Measurements from ENCODE around the gene SPTA1.
"Not testable (repeated sequence)": the region's sequence is repeated elsewhere in the genome, so short reads cannot be mapped to it uniquely, and the experiment has no call there.

SPTA1 gene

DNA sequence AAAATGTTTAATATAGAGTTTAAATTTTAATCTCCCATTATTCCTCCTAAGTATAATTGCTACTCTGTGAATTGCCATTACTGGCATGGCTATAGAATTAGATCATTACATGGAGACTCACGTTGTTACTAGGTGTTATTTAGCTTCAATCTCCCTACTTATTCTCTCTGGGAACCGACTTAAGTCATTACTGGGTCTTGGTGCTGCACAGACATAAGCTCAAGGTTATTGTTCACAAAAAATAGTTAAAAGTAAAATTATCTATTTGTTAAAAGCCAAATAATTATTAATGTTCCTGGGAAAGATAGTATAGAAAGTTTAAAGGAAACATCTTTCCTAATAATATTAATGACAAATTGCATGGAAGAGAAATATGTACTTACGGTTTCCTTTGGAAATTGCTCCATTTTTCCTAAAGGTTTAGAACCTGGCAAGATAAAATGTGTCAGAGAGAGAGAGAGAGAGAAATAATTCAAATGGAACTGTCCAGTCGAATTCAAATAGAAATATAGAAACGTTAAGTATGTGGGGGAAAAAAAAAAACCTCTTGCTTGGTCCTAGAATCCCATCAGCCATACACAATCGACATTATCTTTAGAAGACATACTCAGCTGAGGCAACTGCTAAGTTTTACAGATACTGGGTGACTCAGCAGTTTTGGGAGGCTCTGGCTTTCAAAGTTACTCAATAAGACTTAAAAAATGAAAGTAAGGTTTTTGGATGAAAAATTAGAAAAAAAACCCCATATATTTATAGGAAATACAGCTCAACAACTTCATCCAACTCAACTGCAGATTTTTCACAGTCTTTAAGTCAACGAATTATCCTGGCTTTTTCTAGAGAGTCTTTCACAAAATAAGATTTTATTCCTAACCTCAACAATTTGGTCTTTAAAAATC lies at the start of gene SPTA1:
SPTA1 (minus strand) TSS at position 605 of the 899 bp plus-strand sequence; CDS start at position 407, 198 bp downstream.
- no peak for DNase-seq (ENCODE audit: low read depth, low spot score)

DNA sequence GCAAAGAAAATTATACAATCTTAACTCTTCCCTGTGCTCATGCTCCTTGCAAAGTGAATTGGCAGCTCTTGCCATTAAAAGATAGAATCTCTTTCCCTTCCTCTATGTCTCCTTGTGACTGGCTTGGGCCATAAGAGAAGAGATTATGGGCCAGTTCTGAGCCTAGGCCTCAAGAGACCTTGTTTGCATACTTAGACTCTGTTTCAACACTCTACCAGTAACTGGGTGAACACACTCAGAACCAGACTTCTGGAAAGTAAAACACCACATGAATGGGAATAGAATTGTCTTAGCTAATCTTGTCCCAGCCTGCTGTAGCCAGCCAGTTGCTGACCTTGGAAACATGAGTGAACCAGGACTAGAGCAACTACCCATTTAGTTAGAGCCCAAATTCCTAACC lies 49.3 kb upstream of the SPTA1 start:
- no peak for DNase-seq (ENCODE audit: low read depth, low spot score)

DNA sequence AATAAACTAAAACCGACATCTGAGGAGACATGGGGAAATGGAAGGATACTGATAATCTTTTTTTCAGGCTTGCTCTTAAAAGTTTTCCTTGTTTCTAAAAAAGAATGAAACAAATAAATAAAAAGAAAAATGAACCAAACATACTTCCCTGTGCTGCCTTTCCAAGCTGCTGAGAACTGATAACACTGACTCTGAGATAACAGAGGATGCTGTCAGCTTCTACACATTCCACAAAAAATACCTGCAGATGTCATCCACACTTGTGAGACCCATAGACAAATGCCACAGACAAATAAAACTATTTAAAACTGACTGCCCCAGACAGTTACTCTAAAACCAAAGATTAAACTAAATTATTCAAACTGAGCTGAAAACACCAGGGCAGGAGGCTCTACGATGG lies 46.0 kb upstream of the SPTA1 start:
- DNase-seq (ENCODE audit: low read depth, low spot score): no peak

GRCh38 chr1:158731707-158732106 lies 45.2 kb upstream of the SPTA1 start:
- DNase-seq (ENCODE audit: low read depth, low spot score): no peak

GRCh38 chr1:158730453-158730852 lies 43.9 kb upstream of the SPTA1 start:
- DNase-seq (ENCODE audit: low read depth, low spot score): no peak

GRCh38 chr1:158728510-158729225 lies 42.2 kb upstream of the SPTA1 start:
- no peak for DNase-seq (ENCODE audit: low read depth, low spot score)

GRCh38 chr1:158724442-158724841 lies 37.9 kb upstream of the SPTA1 start:
- DNase-seq (ENCODE audit: low read depth, low spot score): no peak

DNA sequence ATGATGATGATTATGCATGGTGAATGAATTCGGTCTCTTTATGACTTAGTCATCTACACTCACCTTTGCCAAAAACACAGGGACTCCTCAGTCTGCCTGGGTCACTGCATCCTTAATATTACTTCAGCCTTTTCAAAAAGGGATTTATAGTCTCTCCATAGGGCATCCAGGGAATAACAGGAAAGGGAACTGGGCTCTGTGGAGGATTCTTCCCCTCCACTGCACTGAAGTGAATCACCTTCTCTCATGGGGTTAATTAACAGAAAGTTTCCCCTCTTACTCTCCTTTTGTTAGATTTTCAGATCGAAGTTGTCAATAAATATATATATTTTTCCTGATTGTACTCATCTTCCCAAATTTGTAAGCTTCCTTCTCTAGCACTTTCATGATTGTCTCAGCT lies 34.1 kb upstream of the SPTA1 start, which contains the start of gene OR6K3:
OR6K3 (minus strand) TSS at position 101 of the 400 bp plus-strand sequence. CDS start 2,605 bp downstream, outside the sequence.
- no peak for DNase-seq (ENCODE audit: low read depth, low spot score)

- no peak for DNase-seq (ENCODE audit: low read depth, low spot score)
Observed at GRCh38 chr1:158719664-158720063, 33.1 kb upstream of the SPTA1 start.

- DNase-seq (ENCODE audit: low read depth, low spot score): no peak
Observed at GRCh38 chr1:158717344-158717743, 30.8 kb upstream of the SPTA1 start.

GRCh38 chr1:158716335-158716734 lies 29.8 kb upstream of the SPTA1 start:
- no peak for DNase-seq (ENCODE audit: low read depth, low spot score)

GRCh38 chr1:158714754-158715153 lies 28.2 kb upstream of the SPTA1 start:
- no peak for DNase-seq (ENCODE audit: low read depth, low spot score)

DNA sequence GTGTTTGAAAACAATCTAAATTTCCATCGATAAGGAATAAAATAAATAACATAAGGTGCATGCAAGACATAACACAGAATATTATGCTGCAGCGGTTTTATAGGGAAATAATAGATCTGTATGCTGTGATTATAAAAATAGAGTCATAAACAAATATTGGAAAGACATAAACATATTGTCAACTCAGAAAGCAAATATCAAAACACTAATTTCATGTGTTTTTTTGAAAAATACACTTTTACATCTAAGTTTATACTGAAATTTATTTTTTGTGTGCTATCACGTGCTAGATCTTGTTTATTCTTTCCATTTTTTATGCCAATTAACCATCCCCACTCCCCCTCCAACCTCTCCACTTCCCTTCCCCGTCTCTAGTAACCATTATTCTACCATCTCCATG lies 24.6 kb upstream of the SPTA1 start:
- no peak for DNase-seq (ENCODE audit: low read depth, low spot score)

DNA sequence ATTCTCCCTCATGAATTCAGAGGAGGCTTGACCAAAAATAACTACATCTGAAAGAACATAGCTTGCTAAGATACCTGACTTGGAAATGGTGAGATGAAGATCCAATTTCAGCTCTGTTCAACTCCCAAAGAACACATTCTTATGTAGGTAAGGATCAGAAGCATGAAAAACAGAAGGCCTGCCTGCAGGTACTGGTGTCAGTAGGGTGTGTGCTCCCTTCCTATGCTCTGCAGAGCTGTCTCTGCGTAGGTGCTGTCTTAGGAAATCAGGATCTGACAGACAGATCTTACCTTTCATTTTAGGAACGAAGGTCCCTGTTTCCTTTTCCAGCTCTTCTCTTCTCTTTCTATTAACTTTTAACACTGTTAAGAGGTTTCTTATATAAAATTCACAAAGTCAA lies 19.6 kb upstream of the SPTA1 start:
- DNase-seq (ENCODE audit: low read depth, low spot score): no peak

DNA sequence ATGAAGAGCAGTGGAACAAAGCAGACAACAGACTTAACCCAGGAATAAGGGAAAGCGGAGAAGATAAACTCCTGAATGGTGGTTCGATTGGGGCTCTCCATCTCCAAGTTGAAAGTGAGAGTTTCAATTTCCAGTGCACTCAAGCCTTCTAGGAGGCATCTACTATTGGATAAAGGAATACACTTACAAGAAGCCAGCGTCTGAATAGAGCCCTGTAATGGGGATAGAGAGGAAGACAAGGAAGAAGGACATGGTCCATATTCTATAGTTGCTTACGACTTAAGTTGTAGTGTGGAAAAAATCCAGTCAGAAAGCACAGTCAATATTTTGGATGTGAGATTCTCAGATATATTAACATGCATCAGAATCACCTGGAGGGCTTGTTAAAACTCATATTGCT lies 14.0 kb upstream of the SPTA1 start, which contains the start of gene OR6K2:
OR6K2 (minus strand) TSS at position 101 of the 400 bp plus-strand sequence; CDS start at position 101, 0 bp downstream.
- no peak for DNase-seq (ENCODE audit: low read depth, low spot score)

DNA sequence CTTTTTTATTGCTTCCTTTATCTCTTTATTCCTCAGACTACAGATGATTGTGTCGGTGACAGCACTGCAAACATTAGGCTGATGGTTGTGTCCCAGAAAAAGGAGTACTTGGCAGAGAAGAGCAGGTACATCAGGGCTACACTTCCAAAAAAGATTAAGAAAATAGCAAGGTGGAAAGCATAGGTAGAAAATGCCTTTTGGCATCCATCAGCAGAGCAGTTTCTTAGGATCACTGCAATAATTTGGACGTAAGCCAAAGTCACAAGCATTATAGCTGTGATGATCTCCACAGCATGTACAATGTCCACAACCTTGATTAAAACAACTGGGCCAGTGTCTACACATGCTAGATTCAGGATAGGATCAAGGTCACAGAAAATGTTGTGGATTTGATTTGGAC lies 8.1 kb upstream of the SPTA1 start:
- DNase-seq (ENCODE audit: low read depth, low spot score): no peak

DNA sequence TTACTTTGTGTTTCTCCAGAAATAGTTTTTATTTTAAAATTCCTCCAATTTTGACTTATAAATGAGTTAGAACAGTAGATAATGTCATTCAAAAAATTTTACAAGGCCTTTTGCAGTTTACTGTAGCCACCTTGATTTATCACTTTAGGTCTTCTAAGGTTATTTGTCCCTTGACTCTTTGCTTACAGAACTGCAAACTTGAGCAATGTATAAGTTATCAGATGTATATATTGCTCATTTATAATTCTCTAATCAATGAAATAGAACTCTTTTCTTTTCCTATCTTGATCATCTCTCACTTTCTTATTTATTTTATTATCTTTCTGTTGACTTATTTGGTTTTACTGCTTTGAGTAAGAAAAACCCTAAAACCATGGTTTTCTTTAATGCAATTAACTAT lies 5.8 kb upstream of the SPTA1 start:
- no peak for DNase-seq (ENCODE audit: low read depth, low spot score)

DNA sequence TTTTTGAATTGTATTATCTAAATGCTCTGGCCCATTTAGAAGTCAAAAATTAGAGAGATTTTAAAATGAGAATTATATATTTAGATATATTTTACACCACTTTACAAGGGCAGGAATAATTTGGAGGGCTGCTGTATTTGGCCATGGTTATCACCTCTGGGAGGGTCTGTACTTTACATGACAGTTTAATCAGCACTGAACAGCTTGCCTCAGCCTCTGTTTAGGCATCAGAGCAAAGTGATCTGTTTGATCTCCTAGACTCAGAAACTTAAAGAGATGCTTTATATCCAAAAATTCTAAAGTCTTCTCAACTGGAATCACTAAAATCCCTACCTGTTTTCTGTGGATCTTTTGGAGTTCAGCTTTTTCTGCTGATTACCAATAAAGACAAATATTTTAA lies 5.4 kb upstream of the SPTA1 start:
- no peak for DNase-seq (ENCODE audit: low read depth, low spot score)

DNA sequence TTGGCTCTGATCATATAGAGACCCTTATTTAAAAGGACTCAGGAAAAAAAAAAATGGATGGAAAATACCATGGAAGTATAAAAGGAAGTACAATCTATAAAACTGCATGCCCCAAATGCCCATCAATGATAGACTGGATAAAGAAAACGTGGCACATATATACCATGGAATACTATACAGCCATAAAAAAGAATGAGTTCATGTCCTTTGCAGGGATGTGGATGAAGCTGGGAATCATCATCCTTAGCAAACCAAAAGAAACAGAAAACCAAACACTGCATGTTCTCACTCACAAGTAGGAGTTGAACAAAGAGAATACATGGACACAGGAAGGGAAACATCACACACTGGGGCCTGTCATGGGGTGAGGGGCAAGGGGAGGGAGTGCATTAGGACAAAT lies 4.6 kb upstream of the SPTA1 start:
- DNase-seq (ENCODE audit: low read depth, low spot score): not testable (repeated sequence)

DNA sequence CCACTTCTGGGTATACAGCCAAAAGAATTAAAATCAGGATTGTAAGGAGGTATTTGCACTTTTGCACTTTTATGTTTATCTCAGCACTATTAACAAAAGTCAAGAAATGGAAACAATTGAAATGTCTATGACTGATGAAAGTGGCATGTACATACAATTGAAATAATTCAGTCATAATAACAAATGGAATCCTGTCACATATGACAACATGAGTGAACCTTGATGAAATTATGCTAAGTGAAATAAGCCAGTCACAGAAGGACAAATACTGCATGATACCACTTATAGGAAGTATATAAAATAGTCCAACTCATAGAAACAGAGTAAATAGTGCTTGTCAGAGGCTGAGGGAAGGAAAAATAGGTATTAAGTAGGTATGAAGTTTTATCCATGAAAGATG lies 3.4 kb upstream of the SPTA1 start:
- DNase-seq (ENCODE audit: low read depth, low spot score): no peak

GRCh38 chr1:158689110-158689509 lies 2.6 kb upstream of the SPTA1 start:
- no peak for DNase-seq (ENCODE audit: low read depth, low spot score)

GRCh38 chr1:158688343-158688742 lies 1.8 kb upstream of the SPTA1 start:
- not testable (repeated sequence) for DNase-seq (ENCODE audit: low read depth, low spot score)

DNA sequence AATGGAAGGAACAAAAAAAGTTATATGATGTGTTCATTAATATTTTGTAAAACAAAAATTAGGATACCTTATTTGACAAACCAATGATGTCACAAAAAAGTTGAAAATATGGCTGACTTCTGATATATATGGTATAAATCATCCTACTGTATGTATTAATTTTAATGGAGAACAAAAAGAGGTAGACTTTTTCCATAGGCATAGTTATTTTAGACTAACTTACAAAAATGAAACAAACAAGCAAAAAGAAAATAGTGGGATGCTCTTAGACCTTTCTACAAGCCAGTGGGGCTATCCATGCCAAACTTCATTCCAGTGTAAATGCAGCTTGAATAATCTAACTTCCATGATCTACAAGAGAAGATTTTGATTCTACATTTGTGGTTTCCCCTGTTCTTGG lies 522 bp upstream of the SPTA1 start:
- no peak for DNase-seq (ENCODE audit: low read depth, low spot score)

Data from ELF-1 (cell line).